ENCODE measurements around the gene PBRM1.

- no peak for TF ChIP-seq CTCF (IDR thresholded peaks at IDR 0.05)
- no peak for TF ChIP-seq POLR2A (IDR thresholded peaks at IDR 0.05)
Observed at GRCh38 chr3:52523386-52524257, 162.1 kb downstream of the PBRM1 start.

Data from thyroid gland (tissue), 4 donors.